LNCaP clone FGC (cell line): Measurements from ENCODE around the gene UST.

ENCODE experiments used
- DNase-seq: peaks from one replicate; pipeline ENCODE4 v3.0.0-alpha.2; 2011; ENCODE audit warnings: low read depth
- H3K4me3 ChIP-seq: 2 replicates; pipeline ENCODE4 v1.5.1; 2011; ENCODE audit warnings: mild to moderate bottlenecking, low read depth, low read length, control low read depth
- TF ChIP-seq, protein P1 (sequence below): IDR thresholded peaks from 2 replicates; pipeline ENCODE4 v1.5.1; 2012; ENCODE audit warnings: mild to moderate bottlenecking; ENCODE audit not compliant: control insufficient read depth, insufficient read depth; ENCODE audit errors: extremely low read depth

Gene UST

DNA sequence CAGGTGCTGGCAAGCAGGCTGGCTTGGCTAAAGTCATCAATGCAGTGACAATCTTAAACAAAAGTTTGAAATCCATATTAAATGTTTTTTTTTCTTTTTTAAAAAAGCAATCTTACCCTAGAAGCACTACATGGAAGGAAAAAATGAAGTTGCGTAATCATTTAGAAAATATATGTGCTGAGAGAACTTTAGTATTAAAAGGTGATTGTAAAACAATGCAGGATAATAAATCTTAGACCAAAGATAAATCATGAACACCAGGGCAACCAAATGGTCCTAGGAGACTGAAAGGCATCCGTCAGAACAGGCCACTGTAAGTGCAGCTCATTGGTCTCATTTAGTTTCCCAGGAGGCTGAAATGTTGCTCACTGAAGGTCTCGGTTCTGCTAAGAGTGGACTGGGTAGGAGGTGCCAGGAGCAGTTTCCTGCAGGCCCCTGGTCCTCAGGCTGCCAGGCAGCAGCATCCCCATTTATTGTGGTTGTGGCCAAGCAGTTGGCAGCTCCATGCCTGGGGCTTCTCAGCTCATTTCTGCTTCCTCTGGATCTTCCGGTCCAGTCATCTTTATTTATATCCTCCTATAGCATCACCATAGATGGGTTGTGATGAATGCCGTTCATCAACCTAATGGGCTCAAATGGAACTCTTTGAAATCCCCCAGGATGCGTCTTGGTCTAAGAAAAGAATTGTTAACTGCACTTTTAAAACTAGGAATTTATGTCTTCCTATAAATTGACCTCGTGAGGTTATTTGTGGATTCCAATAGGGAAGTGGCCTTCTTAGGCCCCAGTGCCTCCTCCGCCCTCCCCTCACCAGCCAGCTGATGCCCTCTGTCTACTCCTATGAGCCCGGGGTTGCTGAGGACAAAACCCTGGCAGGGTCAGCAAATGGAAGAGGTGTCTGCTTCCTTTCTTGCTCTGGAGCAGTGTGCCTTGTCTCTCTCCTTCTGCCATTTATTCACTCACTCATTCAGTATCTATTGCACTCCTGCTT is 269.0 kb downstream of the UST start:
- no peak for DNase-seq
- H3K4me3 ChIP-seq, result no peak overlapping the region
- TF ChIP-seq, protein P1, sequence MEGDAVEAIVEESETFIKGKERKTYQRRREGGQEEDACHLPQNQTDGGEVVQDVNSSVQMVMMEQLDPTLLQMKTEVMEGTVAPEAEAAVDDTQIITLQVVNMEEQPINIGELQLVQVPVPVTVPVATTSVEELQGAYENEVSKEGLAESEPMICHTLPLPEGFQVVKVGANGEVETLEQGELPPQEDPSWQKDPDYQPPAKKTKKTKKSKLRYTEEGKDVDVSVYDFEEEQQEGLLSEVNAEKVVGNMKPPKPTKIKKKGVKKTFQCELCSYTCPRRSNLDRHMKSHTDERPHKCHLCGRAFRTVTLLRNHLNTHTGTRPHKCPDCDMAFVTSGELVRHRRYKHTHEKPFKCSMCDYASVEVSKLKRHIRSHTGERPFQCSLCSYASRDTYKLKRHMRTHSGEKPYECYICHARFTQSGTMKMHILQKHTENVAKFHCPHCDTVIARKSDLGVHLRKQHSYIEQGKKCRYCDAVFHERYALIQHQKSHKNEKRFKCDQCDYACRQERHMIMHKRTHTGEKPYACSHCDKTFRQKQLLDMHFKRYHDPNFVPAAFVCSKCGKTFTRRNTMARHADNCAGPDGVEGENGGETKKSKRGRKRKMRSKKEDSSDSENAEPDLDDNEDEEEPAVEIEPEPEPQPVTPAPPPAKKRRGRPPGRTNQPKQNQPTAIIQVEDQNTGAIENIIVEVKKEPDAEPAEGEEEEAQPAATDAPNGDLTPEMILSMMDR, result no peak

DNA sequence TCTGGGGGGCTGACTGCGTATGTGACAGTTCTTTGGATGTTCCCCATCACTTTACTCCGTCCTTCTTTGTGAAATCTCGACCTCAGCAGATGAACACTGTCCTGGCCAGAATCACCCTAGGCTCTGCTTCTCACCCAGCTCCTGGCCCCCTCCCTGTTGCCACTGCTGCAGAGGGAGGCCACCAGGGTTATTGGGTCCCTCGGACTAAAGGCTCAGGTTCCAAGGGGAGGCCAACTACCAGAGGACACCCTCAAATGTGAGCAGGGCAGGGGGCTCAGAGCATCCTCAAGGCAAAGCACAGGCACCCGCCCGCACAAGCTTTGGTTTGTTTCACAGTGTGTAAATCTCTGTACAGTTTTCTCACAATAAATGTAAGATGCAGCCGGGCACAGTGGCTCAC is 269.9 kb downstream of the UST start:
- H3K4me3 ChIP-seq, result no peak overlapping the region
- DNase-seq, result no peak
- TF ChIP-seq, protein P1, result no peak

DNA sequence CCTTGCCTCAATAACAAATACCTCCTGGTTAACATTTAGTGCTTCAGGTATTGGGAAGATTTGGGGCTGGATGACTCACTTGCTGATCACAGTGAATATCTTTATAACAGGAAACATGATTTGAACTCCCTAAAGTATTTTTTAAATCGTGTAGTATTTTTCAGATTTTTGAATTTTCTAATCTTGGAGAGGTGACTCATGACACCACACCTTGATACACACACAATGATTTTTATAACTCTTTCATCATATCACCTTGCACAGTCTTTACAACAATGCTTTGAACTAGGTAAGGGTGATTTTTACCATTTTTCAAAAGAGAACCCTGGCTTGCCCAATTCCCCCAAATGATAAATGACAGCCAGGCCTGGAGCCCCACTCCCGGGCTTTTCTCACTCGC is 273.5 kb downstream of the UST start:
- DNase-seq, result no peak
- TF ChIP-seq, protein P1, result no peak
- no peak overlapping the region for H3K4me3 ChIP-seq

DNA sequence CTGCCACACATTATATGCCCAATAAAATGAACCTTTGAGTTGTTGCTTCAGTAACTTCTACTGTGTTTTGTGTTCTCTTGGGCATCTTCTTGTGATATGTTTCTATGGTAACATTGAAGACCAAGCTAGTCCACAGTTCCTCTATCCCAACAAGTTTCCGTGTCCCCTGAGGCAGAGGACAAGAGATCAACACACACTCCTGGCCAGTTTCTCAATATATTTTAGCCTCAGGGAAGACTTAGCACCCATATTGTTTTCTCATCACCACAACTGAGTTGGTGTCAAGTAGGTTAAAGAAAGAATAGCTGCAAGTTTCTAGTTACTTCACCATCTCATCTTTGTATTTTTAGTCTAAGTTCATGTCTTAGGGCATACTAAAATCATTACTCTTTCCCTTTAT is 277.5 kb downstream of the UST start:
- TF ChIP-seq, protein P1, result no peak
- no peak overlapping the region for H3K4me3 ChIP-seq
- no peak for DNase-seq

DNA sequence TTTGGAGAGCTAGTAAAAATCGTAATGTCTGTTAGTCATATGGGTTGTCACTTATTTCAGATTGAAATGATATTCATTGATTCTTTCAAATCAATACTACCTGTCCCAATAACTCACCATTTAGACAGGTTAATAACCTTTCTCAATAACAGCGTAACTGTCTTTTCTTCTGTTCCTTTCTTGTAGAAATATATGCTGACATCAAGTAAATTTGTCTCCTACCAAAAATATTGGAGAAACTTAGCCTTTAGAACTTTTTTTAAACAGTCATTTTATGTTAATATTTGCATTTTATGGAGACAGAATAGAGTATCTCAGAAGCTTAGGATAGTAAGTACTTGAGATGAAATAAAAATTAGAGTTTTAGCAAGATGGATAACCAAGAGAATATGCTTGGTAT is 278.2 kb downstream of the UST start:
- H3K4me3 ChIP-seq, result no peak overlapping the region
- TF ChIP-seq, protein P1, result no peak
- no peak for DNase-seq

DNA sequence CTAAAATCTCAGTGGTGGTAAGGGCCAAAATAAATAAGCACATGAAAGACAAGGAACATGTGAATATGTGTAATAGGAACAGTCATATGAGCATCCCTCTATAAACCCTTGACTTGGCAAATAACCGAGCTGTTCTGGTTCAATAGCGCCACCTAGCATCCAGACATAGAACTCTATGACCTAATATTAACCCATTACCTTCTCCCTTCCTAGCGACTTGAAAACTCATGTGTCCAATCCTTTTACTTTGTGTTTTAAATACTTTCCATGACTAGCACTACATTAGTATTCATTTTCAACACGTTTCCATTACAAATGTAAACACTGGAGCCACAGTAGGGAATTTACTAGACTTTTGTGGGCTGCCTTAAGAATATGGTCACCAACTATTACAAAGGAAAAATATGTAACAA is 279.7 kb downstream of the UST start:
- DNase-seq, result peak; percentile 80
- H3K4me3 ChIP-seq, result no peak overlapping the region
- TF ChIP-seq, protein P1, result peak; percentile 50; the same call in 1 of the 2 replicates
